Gastroesophageal sphincter (tissue), 3 donors: ENCODE data around the gene KIRREL3.

Experiments used
- CTCF ChIP-seq, 4 experiments: fragments of 200-600 bp in 2 of 4; fragments of 450-650 bp in 2 of 4; sonication (generic) in 1 of 4; IDR thresholded peaks; one replicate each; pipeline ENCODE4 v1.5.1; 2017 to 2019; ENCODE audit warnings: antibody characterized with exemption in 4 of 4, mild to moderate bottlenecking in 2 of 4, moderate library complexity in 2 of 4
- POLR2A ChIP-seq, 2 donors: fragments of 450-650 bp; IDR thresholded peaks; one replicate each; pipeline ENCODE4 v1.6.1; 2017; ENCODE audit warnings: antibody characterized with exemption in 2 of 2, mild to moderate bottlenecking in 2 of 2, moderate library complexity in 1 of 2
- POLR2AphosphoS5 ChIP-seq: sonication (generic); formaldehyde crosslinking; IDR thresholded peaks from one replicate; pipeline ENCODE4 v1.6.1; 2017; ENCODE audit warnings: antibody characterized with exemption

DNA sequence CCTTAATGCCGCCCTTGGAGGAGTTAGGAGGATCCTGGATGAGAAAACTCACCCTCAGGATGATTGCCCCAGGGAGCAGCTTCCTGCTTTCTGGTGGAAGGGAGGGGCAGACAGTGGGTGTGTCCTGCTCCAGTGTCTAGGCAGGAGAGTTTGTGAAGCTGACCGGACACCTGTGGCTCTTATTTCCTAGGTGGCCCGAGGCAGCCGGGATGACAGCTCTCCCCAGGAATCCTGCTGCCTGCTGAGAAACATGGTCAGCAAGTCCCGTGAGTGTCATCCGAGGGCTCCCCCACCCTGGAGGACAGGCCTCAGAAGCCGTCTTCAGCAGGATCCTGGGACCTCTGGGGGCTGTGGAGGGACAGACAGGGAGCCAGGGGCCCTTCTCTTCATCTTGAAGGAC is 594.7 kb downstream of the KIRREL3 start:
- no peak for TF ChIP-seq CTCF (IDR thresholded peaks at IDR 0.05)
- TF ChIP-seq POLR2A (IDR thresholded peaks at IDR 0.05): no peak
- no peak for TF ChIP-seq POLR2AphosphoS5
